ENCODE measurements around the gene KRTAP10-1.
"Not testable (repeated sequence)": the region's sequence is repeated elsewhere in the genome, so short reads cannot be mapped to it uniquely, and the experiment has no call there.

KRTAP10-1 gene

DNA sequence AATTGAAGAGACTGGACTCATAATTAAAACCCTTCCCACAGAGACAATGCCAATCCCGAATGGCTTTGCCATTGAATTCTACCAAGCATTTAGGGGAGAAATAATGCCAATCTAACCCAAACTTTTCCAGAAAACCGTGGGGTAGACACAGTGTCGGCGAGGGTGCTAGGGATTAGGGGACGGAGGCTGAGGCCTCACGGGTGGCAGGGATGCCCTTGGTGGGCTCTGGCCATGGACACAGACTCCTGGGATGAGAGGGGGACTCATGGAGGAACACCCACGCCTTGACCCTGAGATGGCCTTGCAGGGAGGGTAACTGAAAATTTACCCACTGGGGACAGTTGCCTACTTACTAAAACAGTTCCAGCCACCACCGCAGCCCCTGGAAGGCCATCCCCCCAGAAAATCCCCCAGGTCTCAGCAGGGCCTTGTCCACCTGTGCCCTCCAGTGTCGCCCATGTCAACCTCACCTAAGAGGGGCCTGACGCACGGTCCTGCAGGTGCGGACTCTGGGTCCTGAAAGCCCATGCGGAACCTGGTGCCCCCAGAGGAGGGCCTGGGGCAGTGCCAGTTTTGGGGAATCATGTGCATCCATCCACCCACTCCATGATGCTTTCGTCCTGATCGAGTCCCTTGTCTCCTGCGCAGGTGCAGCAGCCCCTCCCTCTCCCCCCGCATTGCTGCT is 38.5 kb upstream of the KRTAP10-1 start:
- Histone ChIP-seq H3K9me3 (ENCODE audit: control insufficient read depth in 2 of 2, low read length in 2 of 2) (peaks cover 2 to 24% of the 10 kb centered on the region in 2 donors), H3K4me1 (ENCODE audit: control insufficient read depth, insufficient read depth, low read length) (no peaks in the 10 kb centered on the region), H3K36me3 (ENCODE audit: control insufficient read depth in 2 of 2, insufficient read depth in 2 of 2, low read length in 2 of 2) (no peaks in the 10 kb centered on the region), H3K9ac (ENCODE audit: low read length in 2 of 2) (no peak overlapping the region), H3K27me3 (ENCODE audit: control insufficient read depth in 1 of 2, insufficient read depth in 2 of 2, low read length in 2 of 2) (peaks cover 4% of the 10 kb centered on the region in 2 donors), H3K27ac (ENCODE audit: low read length) (no peak overlapping the region), H3K4me3 (ENCODE audit: low read length in 2 of 2) (no peak overlapping the region)

DNA sequence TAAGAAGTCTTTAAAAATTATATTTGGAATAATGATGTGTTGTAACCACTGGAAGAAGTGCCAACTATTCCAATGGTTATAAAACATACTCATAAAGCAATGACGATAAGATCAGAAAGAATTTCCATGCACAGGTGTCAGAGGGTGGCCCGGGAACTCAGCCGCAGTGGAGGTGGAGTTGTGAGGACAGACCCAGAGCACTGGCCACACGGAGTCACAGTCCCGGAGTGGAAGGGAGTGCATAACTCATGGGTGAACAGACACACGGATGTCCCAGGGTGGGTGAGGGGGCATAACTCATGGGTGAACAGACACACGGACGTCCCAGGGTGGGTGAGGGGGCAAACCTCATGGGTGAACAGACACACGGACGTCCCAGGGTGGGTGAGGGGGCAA is 36.0 kb upstream of the KRTAP10-1 start:
- peaks cover 2 to 32% of the 10 kb centered on the region in 2 donors for H3K9me3 ChIP-seq (ENCODE audit: control insufficient read depth in 2 of 2, low read length in 2 of 2)
- no peak overlapping the region for H3K9ac ChIP-seq (ENCODE audit: low read length in 2 of 2)
- no peak overlapping the region for H3K4me3 ChIP-seq (ENCODE audit: low read length in 2 of 2)
- no peak overlapping the region for H3K27ac ChIP-seq (ENCODE audit: low read length)
- peaks cover 6 to 7% of the 10 kb centered on the region in 2 donors for H3K27me3 ChIP-seq (ENCODE audit: control insufficient read depth in 1 of 2, insufficient read depth in 2 of 2, low read length in 2 of 2)
- H3K4me1 ChIP-seq (ENCODE audit: control insufficient read depth, insufficient read depth, low read length): no peaks in the 10 kb centered on the region
- H3K36me3 ChIP-seq (ENCODE audit: control insufficient read depth in 2 of 2, insufficient read depth in 2 of 2, low read length in 2 of 2): no peaks in the 10 kb centered on the region

DNA sequence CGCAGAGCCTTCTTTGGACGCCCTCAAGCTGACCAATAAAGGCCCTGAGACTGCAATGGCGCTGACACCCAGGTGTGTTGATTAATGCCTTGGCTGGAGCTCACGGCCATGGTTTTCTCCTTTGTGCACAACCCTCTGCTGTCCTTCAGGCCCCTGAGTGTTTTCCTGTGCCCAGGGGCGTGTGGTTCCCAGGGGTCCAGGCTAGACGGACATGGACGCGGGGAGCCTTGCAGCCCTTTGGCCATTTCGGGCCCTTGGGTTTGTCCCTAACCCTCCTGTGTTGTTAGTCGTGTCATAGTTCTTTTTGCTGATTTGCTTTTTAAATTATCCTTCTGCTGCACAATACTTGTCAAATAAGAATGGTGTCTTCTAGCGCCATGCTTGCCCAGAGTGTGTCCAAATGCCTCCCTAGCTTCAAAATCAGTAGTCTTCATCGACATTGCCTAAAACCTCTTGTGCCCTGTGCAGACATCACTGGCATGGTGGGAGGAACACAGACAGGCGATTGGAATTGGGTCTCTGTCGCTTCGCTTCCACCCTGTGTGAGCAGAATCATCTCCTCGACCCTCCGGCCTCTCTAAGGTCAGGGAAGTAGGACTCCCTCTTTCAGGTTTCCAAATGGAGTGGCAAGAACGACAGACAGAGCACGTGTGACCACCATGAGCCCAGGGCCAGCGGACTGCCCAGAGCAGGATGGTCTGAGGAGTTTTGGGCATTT is 35.5 kb upstream of the KRTAP10-1 start:
- Histone ChIP-seq H3K27me3 (ENCODE audit: control insufficient read depth in 1 of 2, insufficient read depth in 2 of 2, low read length in 2 of 2) (peaks cover 6% of the 10 kb centered on the region in 2 donors), H3K9ac (ENCODE audit: low read length in 2 of 2) (no peak overlapping the region), H3K4me3 (ENCODE audit: low read length in 2 of 2) (no peak overlapping the region), H3K4me1 (ENCODE audit: control insufficient read depth, insufficient read depth, low read length) (no peaks in the 10 kb centered on the region), H3K9me3 (ENCODE audit: control insufficient read depth in 2 of 2, low read length in 2 of 2) (peaks cover 2 to 33% of the 10 kb centered on the region in 2 donors), H3K36me3 (ENCODE audit: control insufficient read depth in 2 of 2, insufficient read depth in 2 of 2, low read length in 2 of 2) (no peaks in the 10 kb centered on the region), H3K27ac (ENCODE audit: low read length) (no peak overlapping the region)

DNA sequence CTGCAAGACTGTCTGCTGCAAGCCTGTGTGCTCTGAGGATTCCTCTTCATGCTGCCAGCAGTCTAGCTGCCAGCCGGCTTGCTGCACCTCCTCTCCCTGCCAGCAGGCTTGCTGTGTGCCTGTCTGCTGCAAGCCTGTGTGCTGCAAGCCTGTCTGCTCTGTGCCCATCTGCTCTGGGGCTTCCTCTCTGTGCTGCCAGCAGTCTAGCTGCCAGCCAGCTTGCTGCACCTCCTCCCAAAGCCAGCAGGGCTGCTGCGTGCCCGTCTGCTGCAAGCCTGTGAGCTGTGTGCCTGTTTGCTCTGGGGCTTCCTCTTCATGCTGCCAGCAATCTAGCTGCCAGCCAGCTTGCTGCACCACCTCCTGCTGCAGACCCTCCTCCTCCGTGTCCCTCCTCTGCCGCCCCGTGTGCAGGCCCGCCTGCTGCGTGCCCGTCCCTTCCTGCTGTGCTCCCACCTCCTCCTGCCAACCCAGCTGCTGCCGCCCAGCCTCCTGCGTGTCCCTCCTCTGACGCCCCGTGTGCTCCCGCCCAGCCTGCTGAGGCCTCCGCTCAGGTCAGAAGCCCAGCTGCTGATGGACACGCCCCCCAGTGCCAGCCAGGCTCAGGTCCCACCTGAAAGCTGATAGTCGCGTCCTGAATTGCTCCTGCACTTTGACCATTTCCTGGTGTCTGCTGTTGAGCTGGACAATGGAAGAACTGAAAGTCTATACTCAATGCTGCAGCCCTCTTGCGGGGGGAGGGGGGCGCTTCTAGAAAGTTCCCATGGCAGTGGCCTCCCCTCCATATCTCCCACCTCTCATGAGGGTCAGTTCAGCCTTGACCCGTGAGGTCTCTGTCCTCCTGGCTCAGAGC is 34.7 kb upstream of the KRTAP10-1 start:
- Histone ChIP-seq H3K27me3 (ENCODE audit: control insufficient read depth in 1 of 2, insufficient read depth in 2 of 2, low read length in 2 of 2) (peaks cover 5 to 6% of the 10 kb centered on the region in 2 donors), H3K36me3 (ENCODE audit: control insufficient read depth in 2 of 2, insufficient read depth in 2 of 2, low read length in 2 of 2) (no peaks in the 10 kb centered on the region), H3K27ac (ENCODE audit: low read length) (no peak overlapping the region), H3K4me3 (ENCODE audit: low read length in 2 of 2) (no peak overlapping the region), H3K9ac (ENCODE audit: low read length in 2 of 2) (no peak overlapping the region), H3K9me3 (ENCODE audit: control insufficient read depth in 2 of 2, low read length in 2 of 2) (peaks cover 2 to 33% of the 10 kb centered on the region in 2 donors), H3K4me1 (ENCODE audit: control insufficient read depth, insufficient read depth, low read length) (no peaks in the 10 kb centered on the region)

DNA sequence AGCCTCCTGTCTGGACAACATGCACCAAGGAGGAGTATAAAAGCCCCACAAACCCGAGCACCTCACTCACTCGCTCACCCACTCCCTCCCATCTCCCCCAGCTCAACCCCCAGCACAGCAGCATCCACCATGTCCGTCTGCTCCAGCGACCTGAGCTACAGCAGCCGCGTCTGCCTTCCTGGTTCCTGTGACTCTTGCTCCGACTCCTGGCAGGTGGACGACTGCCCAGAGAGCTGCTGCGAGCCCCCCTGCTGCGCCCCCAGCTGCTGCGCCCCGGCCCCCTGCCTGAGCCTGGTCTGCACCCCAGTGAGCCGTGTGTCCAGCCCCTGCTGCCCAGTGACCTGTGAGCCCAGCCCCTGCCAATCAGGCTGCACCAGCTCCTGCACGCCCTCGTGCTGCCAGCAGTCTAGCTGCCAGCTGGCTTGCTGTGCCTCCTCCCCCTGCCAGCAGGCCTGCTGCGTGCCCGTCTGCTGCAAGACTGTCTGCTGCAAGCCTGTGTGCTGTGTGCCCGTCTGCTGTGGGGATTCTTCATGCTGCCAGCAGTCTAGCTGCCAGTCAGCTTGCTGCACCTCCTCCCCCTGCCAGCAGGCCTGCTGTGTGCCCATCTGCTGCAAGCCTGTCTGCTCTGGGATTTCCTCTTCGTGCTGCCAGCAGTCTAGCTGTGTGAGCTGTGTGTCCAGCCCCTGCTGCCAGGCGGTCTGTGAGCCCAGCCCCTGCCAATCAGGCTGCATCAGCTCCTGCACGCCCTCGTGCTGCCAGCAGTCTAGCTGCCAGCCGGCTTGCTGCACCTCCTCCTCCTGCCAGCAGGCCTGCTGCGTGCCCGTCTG is 33.8 kb upstream of the KRTAP10-1 start, which contains the start of gene KRTAP10-4:
Gene KRTAP10-4 (plus strand): TSS at position 100 of the 827 bp plus-strand sequence. CDS start 30 bp downstream, at position 130.
- not testable (repeated sequence) for H3K36me3 ChIP-seq (ENCODE audit: control insufficient read depth in 2 of 2, insufficient read depth in 2 of 2, low read length in 2 of 2); H3K4me3 ChIP-seq (ENCODE audit: low read length in 2 of 2); H3K4me1 ChIP-seq (ENCODE audit: control insufficient read depth, insufficient read depth, low read length); H3K9ac ChIP-seq (ENCODE audit: low read length in 2 of 2); H3K27ac ChIP-seq (ENCODE audit: low read length); H3K27me3 ChIP-seq (ENCODE audit: control insufficient read depth in 1 of 2, insufficient read depth in 2 of 2, low read length in 2 of 2)
- H3K9me3 ChIP-seq (ENCODE audit: control insufficient read depth in 2 of 2, low read length in 2 of 2): peaks cover 2 to 33% of the 10 kb centered on the region in 2 donors

DNA sequence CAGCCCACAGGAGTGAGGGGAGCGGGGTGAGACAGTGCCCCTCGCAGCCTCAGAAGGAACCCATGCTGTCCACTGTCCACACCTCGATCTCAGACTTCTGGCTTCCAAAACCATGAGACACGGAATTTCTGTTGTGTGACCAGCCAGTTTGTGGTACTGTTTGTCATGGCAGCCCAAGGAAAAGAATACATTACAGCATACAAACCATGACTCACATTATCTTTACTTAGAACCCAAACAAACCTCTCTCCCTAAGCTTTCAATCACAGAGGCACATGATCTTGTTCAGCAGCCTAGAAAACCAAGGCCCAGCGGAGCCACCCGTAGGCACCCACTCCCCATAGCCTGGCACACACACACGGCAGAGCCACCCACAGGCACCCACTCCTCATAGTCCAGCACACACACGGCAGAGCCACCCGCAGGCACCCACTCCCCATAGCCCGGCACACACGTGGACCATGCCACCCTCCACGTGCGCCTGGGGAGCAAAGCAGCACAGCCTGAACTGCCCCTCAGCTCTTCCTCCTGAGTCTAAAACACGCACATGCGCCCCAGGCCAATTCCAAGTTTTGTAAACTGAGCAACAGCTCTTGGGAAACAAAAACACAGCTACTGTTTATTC is 33.1 kb upstream of the KRTAP10-1 start:
- Histone ChIP-seq H3K27me3 (ENCODE audit: control insufficient read depth in 1 of 2, insufficient read depth in 2 of 2, low read length in 2 of 2) (peaks cover 6 to 8% of the 10 kb centered on the region in 2 donors), H3K9ac (ENCODE audit: low read length in 2 of 2) (no peak overlapping the region), H3K36me3 (ENCODE audit: control insufficient read depth in 2 of 2, insufficient read depth in 2 of 2, low read length in 2 of 2) (no peaks in the 10 kb centered on the region), H3K9me3 (ENCODE audit: control insufficient read depth in 2 of 2, low read length in 2 of 2) (peaks cover 2 to 29% of the 10 kb centered on the region in 2 donors), H3K27ac (ENCODE audit: low read length) (no peak overlapping the region), H3K4me1 (ENCODE audit: control insufficient read depth, insufficient read depth, low read length) (no peaks in the 10 kb centered on the region), H3K4me3 (ENCODE audit: low read length in 2 of 2) (no peak overlapping the region)

DNA sequence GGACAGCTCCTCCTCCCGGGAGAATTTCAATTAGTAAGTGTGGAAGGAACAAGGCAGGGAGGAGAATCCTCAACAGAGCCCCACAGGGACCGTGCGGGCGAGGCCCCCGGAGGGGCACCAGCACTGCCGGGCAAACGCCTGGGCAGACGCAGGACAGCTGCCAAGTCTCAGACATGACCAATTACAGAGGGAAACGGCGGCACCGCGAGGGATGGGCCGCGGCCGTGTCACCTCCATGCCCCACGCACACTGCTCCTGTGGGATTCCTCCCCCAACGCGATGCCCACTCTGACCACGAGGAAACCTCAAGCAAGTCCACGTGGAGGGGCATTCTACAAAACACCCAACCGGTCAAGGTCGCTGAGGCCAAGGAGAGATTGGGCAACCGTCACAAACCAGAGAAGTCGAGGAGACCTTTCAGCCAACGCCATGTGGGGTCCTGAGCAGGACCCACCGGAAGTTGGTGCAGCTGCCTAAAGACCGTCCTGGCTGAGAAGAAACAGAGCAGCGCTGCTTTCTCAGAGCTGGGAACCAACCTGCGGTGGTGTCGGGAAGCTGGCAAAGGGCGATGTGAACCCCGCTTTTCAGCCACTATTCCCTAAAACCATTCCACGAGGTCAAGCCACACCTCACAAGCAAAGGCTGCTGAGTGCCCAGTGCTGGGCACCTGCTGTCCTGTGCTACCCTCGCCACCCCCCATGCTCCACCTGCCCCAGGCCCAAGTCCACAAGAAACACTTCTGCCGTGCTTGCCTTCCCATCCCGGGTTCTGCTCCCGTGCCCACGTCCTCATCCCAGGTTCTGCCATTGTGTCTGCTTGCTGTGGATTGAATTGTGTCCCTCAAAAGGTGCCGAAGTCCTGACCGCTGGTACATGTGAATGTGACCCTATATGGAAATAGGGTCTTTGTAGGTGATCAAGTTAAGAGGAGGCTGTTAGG is 32.1 kb upstream of the KRTAP10-1 start:
- H3K4me1 ChIP-seq (ENCODE audit: control insufficient read depth, insufficient read depth, low read length): no peaks in the 10 kb centered on the region
- H3K27me3 ChIP-seq (ENCODE audit: control insufficient read depth in 1 of 2, insufficient read depth in 2 of 2, low read length in 2 of 2): peaks cover 6 to 10% of the 10 kb centered on the region in 2 donors
- no peak overlapping the region for H3K4me3 ChIP-seq (ENCODE audit: low read length in 2 of 2)
- H3K27ac ChIP-seq (ENCODE audit: low read length): no peak overlapping the region
- no peak overlapping the region for H3K9ac ChIP-seq (ENCODE audit: low read length in 2 of 2)
- peaks cover 2 to 23% of the 10 kb centered on the region in 2 donors for H3K9me3 ChIP-seq (ENCODE audit: control insufficient read depth in 2 of 2, low read length in 2 of 2)
- H3K36me3 ChIP-seq (ENCODE audit: control insufficient read depth in 2 of 2, insufficient read depth in 2 of 2, low read length in 2 of 2): no peaks in the 10 kb centered on the region

DNA sequence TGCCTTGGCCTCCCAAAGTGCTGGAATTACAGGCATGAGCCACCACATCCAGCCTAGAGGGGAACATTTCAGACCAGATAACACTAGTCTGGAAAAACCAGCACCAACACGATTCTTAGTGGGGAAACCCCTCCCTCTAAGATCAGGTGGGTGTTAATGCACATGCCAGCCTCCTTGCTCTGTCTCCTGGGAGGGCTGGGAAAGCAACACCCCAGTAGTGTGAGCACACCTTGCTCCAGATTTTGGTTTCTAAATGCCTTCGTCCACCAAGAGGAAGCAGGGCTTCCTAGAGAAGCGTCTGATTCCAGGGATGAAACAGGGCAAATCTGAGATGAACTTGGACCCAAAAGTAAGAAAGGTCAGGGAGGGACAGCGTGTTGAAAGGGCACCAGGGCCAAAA is 31.3 kb upstream of the KRTAP10-1 start:
- no peak overlapping the region for H3K4me3 ChIP-seq (ENCODE audit: low read length in 2 of 2)
- H3K27me3 ChIP-seq (ENCODE audit: control insufficient read depth in 1 of 2, insufficient read depth in 2 of 2, low read length in 2 of 2): peaks cover 6 to 10% of the 10 kb centered on the region in 2 donors
- H3K4me1 ChIP-seq (ENCODE audit: control insufficient read depth, insufficient read depth, low read length): no peaks in the 10 kb centered on the region
- H3K27ac ChIP-seq (ENCODE audit: low read length): no peak overlapping the region
- no peak overlapping the region for H3K9ac ChIP-seq (ENCODE audit: low read length in 2 of 2)
- no peaks in the 10 kb centered on the region for H3K36me3 ChIP-seq (ENCODE audit: control insufficient read depth in 2 of 2, insufficient read depth in 2 of 2, low read length in 2 of 2)
- H3K9me3 ChIP-seq (ENCODE audit: control insufficient read depth in 2 of 2, low read length in 2 of 2): peaks cover 0 to 17% of the 10 kb centered on the region in 2 donors

DNA sequence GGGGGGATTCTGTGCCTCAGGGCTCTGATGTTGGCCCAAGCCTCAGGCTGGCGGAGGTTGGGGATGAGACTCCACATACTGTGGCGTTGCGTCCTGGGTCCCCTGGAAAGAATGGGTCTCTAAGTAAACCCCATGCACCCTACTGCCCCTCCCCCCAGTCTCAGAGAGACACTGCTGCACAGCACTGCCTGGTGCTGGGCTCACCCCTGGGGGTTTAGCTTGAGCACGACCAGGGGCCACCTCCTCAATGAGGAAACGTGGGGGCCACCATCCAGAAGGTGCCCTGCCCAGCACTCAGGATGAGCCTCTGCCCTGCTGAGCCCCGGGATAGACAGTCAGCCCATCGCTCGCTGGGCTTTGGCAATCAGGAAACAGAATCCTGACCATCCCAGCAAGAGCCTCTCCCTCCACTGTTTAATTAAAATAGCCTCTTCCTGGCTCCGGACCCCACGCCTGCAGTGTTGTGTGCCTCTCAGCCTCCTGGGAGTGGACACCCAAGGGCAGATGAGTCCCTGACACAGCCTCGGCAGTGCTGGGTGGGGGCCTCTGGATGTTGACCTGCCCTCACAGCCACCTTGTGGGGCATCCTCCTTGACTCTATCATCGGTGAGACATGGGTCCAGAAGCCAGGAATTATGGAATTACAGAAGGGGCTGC is 30.0 kb upstream of the KRTAP10-1 start:
- H3K36me3 ChIP-seq (ENCODE audit: control insufficient read depth in 2 of 2, insufficient read depth in 2 of 2, low read length in 2 of 2): no peaks in the 10 kb centered on the region
- peaks cover 0 to 9% of the 10 kb centered on the region in 2 donors for H3K9me3 ChIP-seq (ENCODE audit: control insufficient read depth in 2 of 2, low read length in 2 of 2)
- no peaks in the 10 kb centered on the region for H3K4me1 ChIP-seq (ENCODE audit: control insufficient read depth, insufficient read depth, low read length)
- no peak overlapping the region for H3K4me3 ChIP-seq (ENCODE audit: low read length in 2 of 2)
- peaks cover 6 to 10% of the 10 kb centered on the region in 2 donors for H3K27me3 ChIP-seq (ENCODE audit: control insufficient read depth in 1 of 2, insufficient read depth in 2 of 2, low read length in 2 of 2)
- no peak overlapping the region for H3K9ac ChIP-seq (ENCODE audit: low read length in 2 of 2)
- no peak overlapping the region for H3K27ac ChIP-seq (ENCODE audit: low read length)

All from stomach smooth muscle (tissue), 2 donors.